HG03097 (cell line): ENCODE measurements around the gene TBC1D1.

ENCODE experiments used
- ATAC-seq: cut with Tn5 transposase; IDR thresholded peaks from one replicate; pipeline ENCODE4 v1.9.1; 2021; ENCODE audit not compliant: unreplicated experiment, low FRiP score

TBC1D1 gene

DNA sequence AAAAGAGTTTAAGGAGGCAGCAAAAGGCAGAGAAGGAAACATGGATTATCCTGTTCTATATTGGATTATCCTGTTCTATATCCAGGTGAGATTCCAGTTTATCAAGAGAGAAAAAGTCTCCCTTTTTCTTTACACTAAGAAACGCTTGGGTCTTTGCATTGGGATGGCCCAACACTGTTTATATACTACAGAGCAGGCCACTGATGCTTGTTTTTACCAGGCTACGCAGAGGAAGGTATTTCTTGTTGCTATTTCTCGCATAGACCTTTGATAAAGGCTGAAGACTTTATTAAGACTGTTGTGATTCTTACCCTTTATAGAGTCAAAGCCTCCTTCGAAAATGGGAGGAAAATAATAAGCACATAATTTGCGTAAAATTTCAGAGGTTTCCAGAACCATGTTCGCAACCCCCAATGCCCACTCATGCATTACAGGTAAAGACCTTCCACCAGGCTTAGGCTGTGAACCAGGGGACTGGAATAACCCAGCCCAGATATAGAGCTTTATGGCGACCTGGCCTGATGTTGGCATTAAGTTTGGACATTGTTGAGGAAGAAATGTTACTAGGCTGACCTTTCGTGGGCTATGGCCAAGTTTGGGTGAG, 287.6 kb downstream of the TBC1D1 start:
- ATAC-seq, result no peak

- ATAC-seq, result no peak
These were observed 288.9 kb downstream of the TBC1D1 start for GRCh38 chr4:38179690-38180377.

DNA sequence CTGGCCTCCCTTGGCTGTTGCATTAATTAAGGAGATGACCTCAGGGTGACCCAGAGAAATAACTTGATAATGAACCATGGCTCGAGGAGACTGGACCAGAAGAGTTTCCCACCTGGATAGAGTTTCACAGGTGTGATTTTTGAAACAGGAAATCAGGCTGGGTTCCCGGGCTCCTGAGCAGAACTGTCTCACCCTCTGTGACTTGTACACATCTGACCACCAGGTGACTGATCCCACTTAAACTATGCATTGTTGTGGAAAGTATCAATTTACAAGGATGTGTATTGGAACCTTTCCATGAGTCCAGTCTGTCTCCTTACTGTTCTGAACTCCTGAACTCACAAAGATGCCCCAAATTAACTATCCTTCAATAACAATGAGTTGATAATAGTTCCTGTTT, 289.6 kb downstream of the TBC1D1 start:
- ATAC-seq, result no peak

- ATAC-seq, result no peak
These were observed 290.4 kb downstream of the TBC1D1 start for GRCh38 chr4:38181286-38181685.

GRCh38 chr4:38182334-38182998, 291.6 kb downstream of the TBC1D1 start:
- no peak for ATAC-seq

DNA sequence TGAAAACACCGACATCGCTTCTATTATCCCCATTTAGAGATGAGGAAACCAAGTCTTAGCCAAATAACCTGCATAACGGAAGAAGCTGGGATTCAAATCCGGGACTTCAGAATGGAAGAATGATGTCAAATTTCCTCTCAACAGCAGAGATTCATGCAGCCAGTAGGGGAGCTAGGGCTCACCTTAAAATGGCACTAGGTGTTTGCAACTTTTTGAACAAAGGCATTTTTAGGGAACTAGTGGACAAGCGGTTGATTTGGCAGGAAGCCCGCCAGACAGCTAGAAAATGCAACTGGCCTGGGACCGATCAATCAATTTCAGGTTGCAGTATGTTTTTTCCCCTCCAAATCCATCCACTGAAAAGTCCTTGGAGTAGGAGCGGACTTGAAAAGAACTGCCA, 293.5 kb downstream of the TBC1D1 start:
- no peak for ATAC-seq

GRCh38 chr4:38185406-38186144, 294.7 kb downstream of the TBC1D1 start:
- no peak for ATAC-seq

GRCh38 chr4:38188136-38188535, 297.3 kb downstream of the TBC1D1 start:
- no peak for ATAC-seq

GRCh38 chr4:38188631-38189101, 297.8 kb downstream of the TBC1D1 start:
- ATAC-seq, result no peak
